Middle frontal gyrus (tissue), 1 donor: Measurements from ENCODE around the gene SOX30.

Experiments
- DNase-seq: peaks from one replicate; pipeline ENCODE4 v3.0.0-alpha.2; 2015; ENCODE audit warnings: low spot score; ENCODE audit errors: extremely low spot score

The SOX30 gene

DNA sequence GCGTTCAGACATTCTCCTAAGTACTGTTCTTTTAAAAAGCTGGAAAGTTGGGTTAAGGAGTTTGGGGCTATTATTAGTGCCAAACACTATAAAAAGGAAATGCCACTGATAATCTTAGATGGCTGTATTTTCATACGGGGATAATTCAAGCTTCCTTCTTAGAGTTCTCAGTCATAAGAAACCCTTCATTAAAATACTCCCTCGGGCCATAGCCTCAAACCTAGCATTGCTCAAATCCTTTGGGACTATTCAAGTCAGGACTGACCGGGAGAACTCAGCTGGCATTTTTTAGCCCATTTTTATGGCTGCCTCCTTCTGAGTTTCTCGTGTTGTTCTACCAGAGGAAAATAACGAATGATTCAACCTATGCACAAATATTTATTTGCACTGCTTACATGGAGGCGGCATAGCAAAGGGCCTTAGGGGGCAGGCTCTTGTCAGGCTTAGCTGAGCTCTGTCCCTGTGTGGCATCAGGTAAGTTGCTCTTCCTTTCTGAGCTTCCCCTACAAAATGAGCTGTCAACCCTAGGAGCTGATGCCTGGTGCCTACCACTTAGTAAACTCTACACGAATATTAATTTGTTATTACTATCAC, 43.2 kb downstream of the SOX30 start:
- DNase-seq, result no peak

- DNase-seq, result no peak
Measured at GRCh38 chr5:157607371-157608161, 44.7 kb downstream of the SOX30 start.

- no peak for DNase-seq
Measured at GRCh38 chr5:157606046-157606445, 46.2 kb downstream of the SOX30 start.

GRCh38 chr5:157603333-157604190, 48.7 kb downstream of the SOX30 start:
- DNase-seq, result no peak

- DNase-seq, result no peak
Measured at GRCh38 chr5:157602505-157602904, 49.7 kb downstream of the SOX30 start.

GRCh38 chr5:157600252-157600651, 52.0 kb downstream of the SOX30 start:
- DNase-seq, result no peak

DNA sequence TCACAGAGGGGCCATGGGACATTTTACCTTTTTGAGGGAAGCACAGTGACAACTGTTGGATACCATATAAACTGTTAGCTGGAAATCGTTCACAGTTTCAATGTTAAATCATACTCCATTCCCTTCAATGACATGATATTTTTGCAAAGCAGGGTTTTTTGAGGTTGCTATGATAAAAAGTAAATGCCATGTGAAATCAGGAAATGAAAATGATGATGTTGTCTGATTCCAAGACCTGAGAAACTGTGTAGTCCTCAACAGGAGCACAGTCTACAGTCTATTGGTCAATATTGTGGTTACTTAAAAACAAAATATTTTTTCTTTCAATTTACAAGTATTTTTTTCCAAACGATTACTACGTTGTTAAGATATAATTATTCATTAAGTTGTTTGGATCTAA, 52.7 kb downstream of the SOX30 start:
- DNase-seq, result no peak

GRCh38 chr5:157598350-157598936, 53.8 kb downstream of the SOX30 start:
- no peak for DNase-seq

- no peak for DNase-seq
Measured at GRCh38 chr5:157597277-157597676, 55.0 kb downstream of the SOX30 start.

- DNase-seq, result no peak
Measured at GRCh38 chr5:157596487-157596886, 55.8 kb downstream of the SOX30 start.

GRCh38 chr5:157594675-157595459, 57.4 kb downstream of the SOX30 start:
- DNase-seq, result no peak

GRCh38 chr5:157594257-157594656, 58.0 kb downstream of the SOX30 start:
- DNase-seq, result no peak

DNA sequence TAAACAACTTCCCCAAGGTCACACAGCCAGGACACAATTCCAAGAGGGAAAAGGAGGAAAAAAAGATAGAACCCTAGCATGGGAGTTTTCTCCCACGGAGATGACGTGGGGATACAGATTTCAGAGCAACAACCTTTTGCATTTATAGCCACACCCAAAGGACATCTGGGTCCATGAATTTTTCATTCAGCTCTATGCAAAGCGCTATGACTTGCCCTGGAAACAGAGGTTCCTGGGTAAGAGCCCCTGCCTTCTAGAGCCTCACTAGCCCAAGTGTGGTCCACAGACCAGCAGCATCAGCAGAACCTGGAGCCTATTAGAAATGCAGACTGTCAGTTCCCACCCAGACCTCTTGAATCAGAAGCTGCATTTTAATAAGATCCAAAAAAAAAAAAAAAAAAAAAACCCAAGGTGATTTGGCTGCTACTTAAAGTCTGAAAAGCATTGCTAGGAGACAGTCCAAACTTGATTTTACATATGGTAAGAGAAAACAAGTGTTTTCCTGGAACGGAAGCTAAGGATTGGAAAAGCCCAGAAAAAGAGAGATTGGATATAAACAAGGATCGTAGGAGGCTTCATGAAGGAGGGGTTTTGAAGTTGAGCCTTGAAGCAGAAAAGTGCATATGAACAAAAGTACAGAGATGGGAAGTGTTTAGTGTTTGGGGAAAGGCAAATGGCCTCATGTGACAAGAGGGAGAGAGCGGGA, 59.0 kb downstream of the SOX30 start:
- DNase-seq, result no peak

- no peak for DNase-seq
Measured at GRCh38 chr5:157592594-157592993, 59.6 kb downstream of the SOX30 start.

DNA sequence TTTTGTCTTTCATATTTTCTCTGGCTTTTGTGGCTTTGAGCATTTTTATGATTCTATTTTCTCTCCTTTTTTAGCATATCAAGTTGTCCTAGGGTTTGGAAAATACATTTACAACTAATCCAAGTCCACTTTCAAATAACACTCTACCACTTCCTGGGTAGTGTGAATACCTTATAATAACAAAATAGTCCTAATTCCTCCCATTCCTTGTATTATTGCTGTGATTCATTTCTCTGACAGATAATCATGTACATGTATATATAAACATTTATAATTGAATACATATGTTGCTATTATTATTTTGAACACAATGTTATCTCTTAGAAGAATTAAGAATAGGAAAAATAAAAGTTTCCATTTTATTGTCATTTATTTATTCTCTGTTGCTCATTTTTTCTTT, 61.8 kb downstream of the SOX30 start:
- DNase-seq, result no peak

DNA sequence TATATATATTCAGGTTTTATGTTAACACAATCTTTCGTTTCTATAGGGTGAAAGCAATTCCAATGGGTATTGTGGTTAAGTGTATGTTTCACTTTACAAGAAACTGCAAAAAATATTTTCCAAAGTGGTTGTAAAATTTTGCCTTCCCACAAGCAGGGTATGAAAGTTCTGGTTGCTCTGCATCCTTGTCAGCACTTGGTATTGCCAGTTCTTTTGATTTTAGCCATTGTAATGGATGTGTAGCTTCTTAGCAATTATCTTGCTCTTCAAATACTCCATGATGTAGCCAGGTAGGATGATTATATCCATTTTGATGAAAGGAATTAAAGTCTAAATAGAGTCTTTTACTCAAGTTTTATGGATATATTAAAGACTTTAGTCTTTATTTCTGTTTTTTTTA, 67.6 kb downstream of the SOX30 start:
- DNase-seq, result no peak

DNA sequence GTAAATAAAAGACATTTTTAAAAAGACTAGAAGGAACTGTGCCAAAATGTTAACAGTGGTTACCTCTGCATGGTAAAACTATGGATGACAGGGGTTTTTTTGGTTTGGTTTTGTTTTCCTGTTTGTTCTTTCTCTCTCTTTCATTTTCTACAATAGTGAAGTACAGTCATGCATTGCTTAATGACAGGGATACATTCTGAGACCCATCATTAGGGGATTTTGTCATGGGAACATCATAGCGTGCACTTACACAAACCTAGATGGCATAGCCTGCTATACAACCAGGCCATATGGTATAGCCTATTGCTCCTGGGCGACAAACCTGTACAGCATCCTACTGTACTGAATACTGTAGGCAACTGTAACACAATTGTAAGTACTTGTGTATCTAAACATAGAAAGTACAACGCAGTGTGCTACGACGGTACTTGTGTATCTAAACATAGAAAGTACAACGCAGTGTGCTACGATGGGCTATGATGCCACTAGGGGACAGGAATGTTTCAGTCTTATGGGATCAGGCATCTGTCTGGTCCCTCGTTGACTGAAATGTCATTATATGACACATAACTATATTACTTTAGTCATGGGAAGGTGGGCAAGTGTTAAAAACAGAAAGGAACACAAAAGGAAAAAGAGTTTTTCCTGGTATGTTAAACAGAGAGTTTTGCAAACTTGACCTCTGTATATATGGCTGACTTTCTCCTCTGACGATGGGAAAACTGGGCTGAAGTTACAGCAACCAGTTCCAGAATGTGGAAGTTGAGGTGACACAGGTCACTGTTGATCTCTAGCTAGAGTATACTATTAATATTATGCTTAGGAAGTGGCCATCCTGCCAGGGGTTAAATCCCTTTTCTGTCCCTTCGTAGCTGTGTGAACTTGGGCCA, 69.3 kb downstream of the SOX30 start:
- DNase-seq, result no peak

- no peak for DNase-seq
Measured at GRCh38 chr5:157581901-157582300, 70.3 kb downstream of the SOX30 start.

- DNase-seq, result no peak
Measured at GRCh38 chr5:157578079-157578780, 74.0 kb downstream of the SOX30 start.
